ENCODE results near the gene UPK1A. TPM values are rescaled to one million over a fixed set of nuclear protein-coding genes. Genes with fewer than 3 reads are reported as not detected.
A peak's percentile ranks its signal among the peaks of the same experiment; 100 is the strongest.
"Not testable (repeated sequence)": the region's sequence is repeated elsewhere in the genome, so short reads cannot be mapped to it uniquely, and the experiment has no call there.

UPK1A gene
- total and polyA plus RNA-seq, 9 donors, result 0.17 to 7.7 (median 0.28) TPM; not detected in 6

GRCh38 chr19:35644206-35644986, 21.9 kb upstream of the UPK1A start:
- peak overlapping the region; percentile 98 for H3K27ac ChIP-seq (ENCODE audit: low read length)
- no peaks in the 10 kb centered on the region for H3K27me3 ChIP-seq (ENCODE audit: control insufficient read depth, insufficient read depth, low read length)
- H3K4me1 ChIP-seq (ENCODE audit: control insufficient read depth, insufficient read depth, low read length), result peaks cover 51% of the 10 kb centered on the region
- H3K4me3 ChIP-seq (ENCODE audit: low read length), result peak overlapping the region; percentile 54
- DNase-seq, result peak; percentile 98
- under 1% methylated on average over 56 of the region's 60 CpGs for WGBS (ENCODE audit: insufficient coverage)
- no peaks in the 10 kb centered on the region for H3K36me3 ChIP-seq (ENCODE audit: control insufficient read depth, insufficient read depth, low read length)
- H3K9me3 ChIP-seq (replicated peaks; ENCODE audit: control insufficient read depth, low read depth, low read length), result no peaks in the 10 kb centered on the region

- Histone ChIP-seq H3K27ac (ENCODE audit: low read length) (peak overlapping the region; percentile 98), H3K4me1 (ENCODE audit: control insufficient read depth, insufficient read depth, low read length) (peaks cover 51% of the 10 kb centered on the region), H3K27me3 (ENCODE audit: control insufficient read depth, insufficient read depth, low read length) (no peaks in the 10 kb centered on the region), H3K4me3 (ENCODE audit: low read length) (peak overlapping the region; percentile 54), H3K9me3 (replicated peaks; ENCODE audit: control insufficient read depth, low read depth, low read length) (no peaks in the 10 kb centered on the region), H3K36me3 (ENCODE audit: control insufficient read depth, insufficient read depth, low read length) (peaks cover 2% of the 10 kb centered on the region)
- peak; percentile 78 for DNase-seq
- 37% methylated on average over 6 of the region's 20 CpGs for WGBS (ENCODE audit: insufficient coverage)
Measured at GRCh38 chr19:35644987-35645679, 21.2 kb upstream of the UPK1A start.

- Histone ChIP-seq H3K27ac (ENCODE audit: low read length) (no peak overlapping the region), H3K9me3 (replicated peaks; ENCODE audit: control insufficient read depth, low read depth, low read length) (no peaks in the 10 kb centered on the region), H3K4me3 (ENCODE audit: low read length) (no peak overlapping the region), H3K4me1 (ENCODE audit: control insufficient read depth, insufficient read depth, low read length) (peaks cover 51% of the 10 kb centered on the region), H3K27me3 (ENCODE audit: control insufficient read depth, insufficient read depth, low read length) (no peaks in the 10 kb centered on the region), H3K36me3 (ENCODE audit: control insufficient read depth, insufficient read depth, low read length) (peaks cover 7% of the 10 kb centered on the region)
- DNase-seq, result no peak
- 87% methylated on average over 2 of the region's 7 CpGs for WGBS (ENCODE audit: insufficient coverage)
Measured at GRCh38 chr19:35645680-35646511, 20.4 kb upstream of the UPK1A start.

GRCh38 chr19:35648017-35648961, 18.0 kb upstream of the UPK1A start, which contains the start of gene COX6B1:
Gene COX6B1 (plus strand): TSS chr19:35648323. CDS start chr19:35651244, 2,921 bp downstream.
- WGBS (ENCODE audit: insufficient coverage), result under 1% methylated on average over 32 of the region's 46 CpGs
- no peaks in the 10 kb centered on the region for H3K9me3 ChIP-seq (replicated peaks; ENCODE audit: control insufficient read depth, low read depth, low read length)
- H3K27me3 ChIP-seq (ENCODE audit: control insufficient read depth, insufficient read depth, low read length), result no peaks in the 10 kb centered on the region
- H3K36me3 ChIP-seq (ENCODE audit: control insufficient read depth, insufficient read depth, low read length), result peaks cover 15% of the 10 kb centered on the region
- H3K4me3 ChIP-seq (ENCODE audit: low read length), result peak within 1 kb of the TSS; percentile 69
- peak; percentile 99 for DNase-seq
- H3K27ac ChIP-seq (ENCODE audit: low read length), result peak within 1 kb of the TSS; percentile 81
- peaks cover 34% of the 10 kb centered on the region for H3K4me1 ChIP-seq (ENCODE audit: control insufficient read depth, insufficient read depth, low read length)

GRCh38 chr19:35650581-35650980, 15.7 kb upstream of the UPK1A start:
- Histone ChIP-seq H3K4me3 (ENCODE audit: low read length) (no peak overlapping the region), H3K4me1 (ENCODE audit: control insufficient read depth, insufficient read depth, low read length) (peaks cover 14% of the 10 kb centered on the region), H3K27ac (ENCODE audit: low read length) (no peak overlapping the region), H3K36me3 (ENCODE audit: control insufficient read depth, insufficient read depth, low read length) (peaks cover 30% of the 10 kb centered on the region), H3K9me3 (replicated peaks; ENCODE audit: control insufficient read depth, low read depth, low read length) (no peaks in the 10 kb centered on the region), H3K27me3 (ENCODE audit: control insufficient read depth, insufficient read depth, low read length) (no peaks in the 10 kb centered on the region)
- WGBS (ENCODE audit: insufficient coverage), result 87% methylated on average over 6 of the region's 9 CpGs
- no peak for DNase-seq

DNA sequence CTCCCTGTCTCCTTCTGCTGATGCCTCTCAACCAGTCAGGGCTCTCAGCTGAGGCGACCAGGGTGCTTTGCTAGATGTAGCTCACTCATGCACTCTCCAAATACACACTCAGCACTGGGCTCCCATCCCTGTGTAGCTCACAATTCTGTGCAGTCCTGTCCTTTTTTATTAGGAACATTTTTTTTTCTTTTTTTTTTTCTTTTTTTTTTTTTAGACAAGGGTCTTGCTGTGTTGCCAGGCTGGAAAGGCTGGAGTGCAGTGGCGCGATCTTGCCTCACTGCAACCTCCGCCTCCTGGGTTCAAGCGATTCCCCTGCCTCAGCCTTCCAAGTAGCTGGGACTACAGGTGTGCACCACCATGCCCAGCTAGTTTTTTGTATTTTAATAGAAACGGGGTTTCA, 11.5 kb upstream of the UPK1A start:
- 98% methylated on average over 5 of the region's 6 CpGs for WGBS (ENCODE audit: insufficient coverage)
- peaks cover 61% of the 10 kb centered on the region for H3K36me3 ChIP-seq (ENCODE audit: control insufficient read depth, insufficient read depth, low read length)

DNA sequence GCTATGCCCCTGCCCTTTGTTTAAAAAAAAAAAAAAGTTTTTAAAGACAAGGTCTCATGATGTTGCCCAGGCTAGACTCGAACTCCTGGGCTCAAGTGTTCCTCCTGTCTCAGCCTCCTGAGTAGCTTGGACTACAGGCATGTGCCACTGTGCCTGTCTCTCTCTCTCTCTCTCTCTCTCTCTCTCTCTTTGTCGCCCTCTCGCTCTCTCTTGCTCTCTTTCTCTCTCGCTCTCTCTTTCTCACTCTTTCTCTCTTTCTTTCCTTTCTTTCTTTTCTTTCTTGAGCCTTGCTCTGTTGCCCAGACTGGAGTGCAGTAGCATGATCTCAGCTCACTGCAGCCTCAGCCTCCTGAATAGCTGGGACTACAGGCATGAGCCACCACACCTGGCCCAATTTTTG, 10.7 kb upstream of the UPK1A start:
- Histone ChIP-seq H3K36me3 (ENCODE audit: control insufficient read depth, insufficient read depth, low read length) (peaks cover 57% of the 10 kb centered on the region), H3K27ac (ENCODE audit: low read length) (no peak overlapping the region)
- 94% methylated on average over 1 of the region's 4 CpGs for WGBS (ENCODE audit: insufficient coverage)

More for the DNA sequence above, 11.5 kb upstream of the UPK1A start:
- not testable (repeated sequence) for H3K27ac ChIP-seq (ENCODE audit: low read length); H3K4me1 ChIP-seq (ENCODE audit: control insufficient read depth, insufficient read depth, low read length); H3K27me3 ChIP-seq (ENCODE audit: control insufficient read depth, insufficient read depth, low read length); H3K4me3 ChIP-seq (ENCODE audit: low read length); H3K9me3 ChIP-seq (replicated peaks; ENCODE audit: control insufficient read depth, low read depth, low read length); DNase-seq

GRCh38 chr19:35656700-35657099, 9.6 kb upstream of the UPK1A start:
- H3K27ac ChIP-seq (ENCODE audit: low read length), result no peak overlapping the region
- peaks cover 51% of the 10 kb centered on the region for H3K36me3 ChIP-seq (ENCODE audit: control insufficient read depth, insufficient read depth, low read length)
- no peaks in the 10 kb centered on the region for H3K9me3 ChIP-seq (replicated peaks; ENCODE audit: control insufficient read depth, low read depth, low read length)
- no peaks in the 10 kb centered on the region for H3K4me1 ChIP-seq (ENCODE audit: control insufficient read depth, insufficient read depth, low read length)
- H3K4me3 ChIP-seq (ENCODE audit: low read length), result no peak overlapping the region
- no CpG with 5 or more reads among the region's 6 CpGs for WGBS (ENCODE audit: insufficient coverage)
- no peak for DNase-seq
- no peaks in the 10 kb centered on the region for H3K27me3 ChIP-seq (ENCODE audit: control insufficient read depth, insufficient read depth, low read length)

More for the DNA sequence above, 10.7 kb upstream of the UPK1A start:
- Histone ChIP-seq H3K27me3 (ENCODE audit: control insufficient read depth, insufficient read depth, low read length) (no peaks in the 10 kb centered on the region), H3K4me3 (ENCODE audit: low read length) (no peak overlapping the region), H3K9me3 (replicated peaks; ENCODE audit: control insufficient read depth, low read depth, low read length) (no peaks in the 10 kb centered on the region), H3K4me1 (ENCODE audit: control insufficient read depth, insufficient read depth, low read length) (no peaks in the 10 kb centered on the region)
- no peak for DNase-seq
